ENCODE measurements around the gene FEV.

FEV gene

GRCh38 chr2:218961651-218962570, 23.1 kb downstream of the FEV start:
- Histone ChIP-seq H3K27ac (replicated peaks; ENCODE audit: low read length) (no peak overlapping the region), H3K4me2 (ENCODE audit: insufficient read depth, low read length, poor library complexity, severe bottlenecking) (no peak overlapping the region), H3K27me3 (ENCODE audit: control insufficient read depth in 3 of 3, insufficient read depth in 3 of 3, low read depth in 1 of 3, low read length in 3 of 3) (peaks cover 18 to 54% (median 53%) of the 10 kb centered on the region in 3 experiments), H2BK15ac (ENCODE audit: low read length) (no peak overlapping the region), H3K9me3 (replicated peaks in 1 of 2; ENCODE audit: control insufficient read depth in 2 of 2, insufficient read depth in 1 of 2, low read depth in 1 of 2, low read length in 2 of 2) (peaks cover 0 to 2% of the 10 kb centered on the region in 2 donors), H2AFZ (ENCODE audit: low read length) (no peak overlapping the region), H3K79me1 (ENCODE audit: low read depth, low read length) (no peaks in the 10 kb centered on the region), H3K4me1 (ENCODE audit: control insufficient read depth in 2 of 2, insufficient read depth in 1 of 2, low read depth in 1 of 2, low read length in 2 of 2) (peaks cover 15 to 21% of the 10 kb centered on the region in 2 donors), H3K36me3 (replicated peaks in 1 of 2; ENCODE audit: control insufficient read depth in 2 of 2, insufficient read depth in 2 of 2, low read length in 2 of 2) (no peaks in the 10 kb centered on the region), H2BK12ac (ENCODE audit: low read length) (no peak overlapping the region), H4K8ac (ENCODE audit: low read depth, low read length) (no peak overlapping the region), H2BK5ac (ENCODE audit: low read length) (no peak overlapping the region), H2AK5ac (ENCODE audit: low read depth, low read length) (no peak overlapping the region), H3K4ac (ENCODE audit: low read length) (no peak overlapping the region), H3K14ac (ENCODE audit: low read length) (no peak overlapping the region), H3K4me3 (ENCODE audit: low read length in 2 of 2) (no peak overlapping the region), H3K23ac (ENCODE audit: low read depth, low read length, poor library complexity) (no peak overlapping the region), H2BK120ac (ENCODE audit: low read depth, low read length) (no peak overlapping the region), H4K91ac (ENCODE audit: low read depth, low read length, poor library complexity) (no peak overlapping the region), H3K18ac (ENCODE audit: low read length) (no peak overlapping the region), H3K9ac (ENCODE audit: low read depth, low read length, poor library complexity) (no peak overlapping the region)
- no peak for DNase-seq (ENCODE audit: low spot score)
- WGBS, 2 donors (ENCODE audit: extremely low coverage in 2 of 2, insufficient read length in 2 of 2, insufficient replicate concordance in 1 of 2), result no CpG with 5 or more reads among the region's 34 CpGs

GRCh38 chr2:218961229-218961628, 23.8 kb downstream of the FEV start:
- Histone ChIP-seq H3K79me1 (ENCODE audit: low read depth, low read length) (no peaks in the 10 kb centered on the region), H3K4me2 (ENCODE audit: insufficient read depth, low read length, poor library complexity, severe bottlenecking) (no peak overlapping the region), H4K8ac (ENCODE audit: low read depth, low read length) (no peak overlapping the region), H2BK120ac (ENCODE audit: low read depth, low read length) (no peak overlapping the region), H2BK12ac (ENCODE audit: low read length) (no peak overlapping the region), H3K4me3 (ENCODE audit: low read length in 2 of 2) (no peak overlapping the region), H3K4ac (ENCODE audit: low read length) (no peak overlapping the region), H3K23ac (ENCODE audit: low read depth, low read length, poor library complexity) (no peak overlapping the region), H4K91ac (ENCODE audit: low read depth, low read length, poor library complexity) (no peak overlapping the region), H3K4me1 (ENCODE audit: control insufficient read depth in 2 of 2, insufficient read depth in 1 of 2, low read depth in 1 of 2, low read length in 2 of 2) (peaks cover 15 to 21% of the 10 kb centered on the region in 2 donors), H3K36me3 (replicated peaks in 1 of 2; ENCODE audit: control insufficient read depth in 2 of 2, insufficient read depth in 2 of 2, low read length in 2 of 2) (no peaks in the 10 kb centered on the region), H3K9me3 (replicated peaks in 1 of 2; ENCODE audit: control insufficient read depth in 2 of 2, insufficient read depth in 1 of 2, low read depth in 1 of 2, low read length in 2 of 2) (peaks cover 0 to 2% of the 10 kb centered on the region in 2 donors), H3K27ac (replicated peaks; ENCODE audit: low read length) (no peak overlapping the region), H2AK5ac (ENCODE audit: low read depth, low read length) (peak overlapping the region; percentile 37), H2BK15ac (ENCODE audit: low read length) (no peak overlapping the region), H3K27me3 (ENCODE audit: control insufficient read depth in 3 of 3, insufficient read depth in 3 of 3, low read depth in 1 of 3, low read length in 3 of 3) (peaks cover 18 to 61% (median 59%) of the 10 kb centered on the region in 3 experiments), H2BK5ac (ENCODE audit: low read length) (no peak overlapping the region), H3K18ac (ENCODE audit: low read length) (no peak overlapping the region), H3K9ac (ENCODE audit: low read depth, low read length, poor library complexity) (no peak overlapping the region), H3K14ac (ENCODE audit: low read length) (no peak overlapping the region), H2AFZ (ENCODE audit: low read length) (no peak overlapping the region)
- DNase-seq (ENCODE audit: low spot score), result no peak
- WGBS, 2 donors (ENCODE audit: extremely low coverage in 2 of 2, insufficient read length in 2 of 2, insufficient replicate concordance in 1 of 2), result no CpG with 5 or more reads among the region's 4 CpGs

- WGBS, 2 donors (ENCODE audit: extremely low coverage in 2 of 2, insufficient read length in 2 of 2, insufficient replicate concordance in 1 of 2), result no CpG with 5 or more reads among the region's 87 CpGs
- Histone ChIP-seq H2AFZ (ENCODE audit: low read length) (peak overlapping the region; percentile 24), H4K8ac (ENCODE audit: low read depth, low read length) (no peak overlapping the region), H2BK5ac (ENCODE audit: low read length) (no peak overlapping the region), H3K27ac (replicated peaks; ENCODE audit: low read length) (no peak overlapping the region), H3K4me2 (ENCODE audit: insufficient read depth, low read length, poor library complexity, severe bottlenecking) (peak overlapping the region; percentile 48), H3K23ac (ENCODE audit: low read depth, low read length, poor library complexity) (peak overlapping the region; percentile 95), H3K36me3 (replicated peaks in 1 of 2; ENCODE audit: control insufficient read depth in 2 of 2, insufficient read depth in 2 of 2, low read length in 2 of 2) (no peaks in the 10 kb centered on the region), H3K27me3 (ENCODE audit: control insufficient read depth in 3 of 3, insufficient read depth in 3 of 3, low read depth in 1 of 3, low read length in 3 of 3) (peaks cover 18 to 65% (median 59%) of the 10 kb centered on the region in 3 experiments), H2AK5ac (ENCODE audit: low read depth, low read length) (peak overlapping the region; percentile 46), H3K9ac (ENCODE audit: low read depth, low read length, poor library complexity) (peak overlapping the region; percentile 81), H2BK12ac (ENCODE audit: low read length) (no peak overlapping the region), H3K9me3 (replicated peaks in 1 of 2; ENCODE audit: control insufficient read depth in 2 of 2, insufficient read depth in 1 of 2, low read depth in 1 of 2, low read length in 2 of 2) (peaks cover 0 to 2% of the 10 kb centered on the region in 2 donors), H3K18ac (ENCODE audit: low read length) (peak overlapping the region; percentile 27), H4K91ac (ENCODE audit: low read depth, low read length, poor library complexity) (no peak overlapping the region), H3K4ac (ENCODE audit: low read length) (no peak overlapping the region), H3K79me1 (ENCODE audit: low read depth, low read length) (no peaks in the 10 kb centered on the region), H3K4me1 (ENCODE audit: control insufficient read depth in 2 of 2, insufficient read depth in 1 of 2, low read depth in 1 of 2, low read length in 2 of 2) (peaks cover 15 to 21% of the 10 kb centered on the region in 2 donors), H2BK15ac (ENCODE audit: low read length) (peak overlapping the region; percentile 24), H2BK120ac (ENCODE audit: low read depth, low read length) (no peak overlapping the region), H3K4me3 (ENCODE audit: low read length in 2 of 2) (peak overlapping the region in 1 of 2 donors; percentile 8), H3K14ac (ENCODE audit: low read length) (no peak overlapping the region)
- DNase-seq (ENCODE audit: low spot score), result no peak
Observed at GRCh38 chr2:218960309-218961165, 24.4 kb downstream of the FEV start.

Data from neuronal stem cell (in vitro differentiated cells).